HCT116 (cell line): ENCODE measurements around the gene DDO. TPM values are rescaled to one million over a fixed set of nuclear protein-coding genes. Genes with fewer than 3 reads are reported as not detected.

Experiments
- ATAC-seq: fragments of 200-7000 bp; cut with Tn5 transposase; 2 replicates; pipeline ENCODE4 v1.9.1; 2020; ENCODE audit warnings: mild to moderate bottlenecking, moderate library complexity
- BruUV-seq: library from RNA; stranded (reverse); fragments of 400-500 nt; replicated peaks from 2 replicates; lab custom pipeline; 2021; lab: Mats Ljungman, UMichigan
- CTCF ChIA-PET: fragments of 300-600 bp; sonication (Branson Sonifier 250); formaldehyde crosslinking; loops from one replicate; lab custom pipeline; 2021; ENCODE audit warnings: antibody characterized with exemption; lab: Charles Lee
- POLR2A ChIA-PET: fragments of 300-600, 350-600 bp; sonication (Branson Sonifier 250); formaldehyde crosslinking; loops from one replicate; lab custom pipeline; 2021; ENCODE audit warnings: antibody characterized with exemption; lab: Charles Lee
- RAD21 ChIA-PET, 2 experiments: fragments of 300-600 bp; sonication (Branson Sonifier 250); formaldehyde crosslinking; loops; one replicate each; lab custom pipeline; 2023; ENCODE audit warnings: low total read pairs in 2 of 2; ENCODE audit not compliant: uncharacterized antibody in 2 of 2, unreplicated experiment in 2 of 2, low non-redundant PET in 1 of 2; lab: Charles Lee
- DNase-seq: peaks from one replicate; pipeline ENCODE4 v3.0.0-alpha.2; 2010; ENCODE audit warnings: low read depth, low spot score
- H2AFZ ChIP-seq: fragments of 200-600 bp; shearing (Covaris generic), sonication (generic); 2 replicates; pipeline ENCODE4 v1.6.1; 2017; ENCODE audit warnings: low read depth, mixed run types, mixed read lengths, antibody characterized with exemption, low read length; ENCODE audit not compliant: poor library complexity, severe bottlenecking
- H3K27ac ChIP-seq: 2 replicates; pipeline ENCODE4 v1.5.1; 2012; ENCODE audit warnings: low read depth, low read length
- H3K27me3 ChIP-seq: fragments of 200-600 bp; sonication (generic); 2 replicates; pipeline ENCODE4 v1.6.1; 2016; ENCODE audit warnings: mixed run types, low read length, mixed read lengths; ENCODE audit not compliant: insufficient read depth
- H3K36me3 ChIP-seq, 2 experiments: fragments of 200-500 bp in 1 of 2; fragments of 200-600 bp in 1 of 2; sonication (Bioruptor generic) in 1 of 2; sonication (generic) in 1 of 2; 2 replicates each; pipeline versions ENCODE4 v1.5.1 to v1.6.1; 2014 to 2016; ENCODE audit warnings: low read length in 2 of 2, inconsistent platforms in 1 of 2, mixed read lengths in 1 of 2, mixed run types in 1 of 2; ENCODE audit not compliant: insufficient read depth in 2 of 2, control insufficient read depth in 1 of 2
- H3K4me1 ChIP-seq, 2 experiments: fragments of 200-600 bp in 1 of 2; sonication (generic) in 1 of 2; 2 replicates each; pipeline versions ENCODE4 v1.5.1 to v1.6.1; 2012 to 2017; ENCODE audit warnings: low read length in 2 of 2, inconsistent platforms in 1 of 2, mild to moderate bottlenecking in 1 of 2, mixed read lengths in 1 of 2, mixed run types in 1 of 2, moderate library complexity in 1 of 2; ENCODE audit not compliant: insufficient read depth in 2 of 2, control insufficient read depth in 1 of 2
- H3K4me2 ChIP-seq: fragments of 200-600 bp; sonication (generic); 2 replicates; pipeline ENCODE4 v1.6.1; 2017; ENCODE audit warnings: mixed run types, low read length, mixed read lengths
- H3K4me3 ChIP-seq, 2 experiments: fragments of 200-600 bp in 1 of 2; sonication (generic) in 1 of 2; replicated peaks in 1 of 2; 2 replicates each; pipeline ENCODE4 v1.5.1; 2011 to 2016; ENCODE audit warnings: low read length in 2 of 2, control low read depth in 1 of 2, low read depth in 1 of 2, mild to moderate bottlenecking in 1 of 2, mixed read lengths in 1 of 2, mixed run types in 1 of 2
- H3K79me2 ChIP-seq: fragments of 200-600 bp; sonication (generic); 2 replicates; pipeline ENCODE4 v1.6.1; 2017; ENCODE audit warnings: mild to moderate bottlenecking, mixed run types, low read length, moderate library complexity, mixed read lengths; ENCODE audit not compliant: insufficient read depth
- H3K9ac ChIP-seq: fragments of 200-600 bp; sonication (generic); 2 replicates; pipeline ENCODE4 v1.6.1; 2016; ENCODE audit warnings: low read length, mixed read lengths
- H3K9me2 ChIP-seq: fragments of 200-600 bp; sonication (generic), shearing (Covaris generic); 2 replicates; pipeline ENCODE4 v1.6.1; 2017; ENCODE audit warnings: mixed run types, mild to moderate bottlenecking, moderate library complexity; ENCODE audit not compliant: insufficient read depth
- H3K9me3 ChIP-seq, 2 experiments: fragments of 200-500 bp in 1 of 2; fragments of 200-600 bp in 1 of 2; sonication (Bioruptor generic) in 1 of 2; sonication (generic) in 1 of 2; 2 replicates each; pipeline ENCODE4 v1.6.1; 2014 to 2017; ENCODE audit warnings: low read length in 2 of 2, mixed read lengths in 2 of 2, inconsistent platforms in 1 of 2, low read depth in 1 of 2, mild to moderate bottlenecking in 1 of 2, mixed run types in 1 of 2, moderate library complexity in 1 of 2; ENCODE audit not compliant: control insufficient read depth in 1 of 2, insufficient read depth in 1 of 2
- H4K20me1 ChIP-seq: fragments of 200-600 bp; sonication (generic), shearing (Covaris generic); 2 replicates; pipeline ENCODE4 v1.6.1; 2017; ENCODE audit warnings: mixed run types, mild to moderate bottlenecking, moderate library complexity; ENCODE audit not compliant: insufficient read depth
- CBX3 ChIP-seq: IDR thresholded peaks from 2 replicates; pipeline ENCODE4 v1.6.1; 2012; ENCODE audit warnings: low read depth
- CEBPB ChIP-seq: IDR thresholded peaks from 2 replicates; pipeline ENCODE4 v1.6.1; 2012; ENCODE audit warnings: low read depth
- EZH2 ChIP-seq: fragments of 200-600 bp; sonication (generic); IDR thresholded peaks from 2 replicates; pipeline ENCODE4 v1.6.1; 2017; ENCODE audit warnings: antibody characterized with exemption, mixed run types
- JUND ChIP-seq: IDR thresholded peaks from 2 replicates; pipeline ENCODE4 v1.6.1; 2012
- POLR2A ChIP-seq: IDR thresholded peaks from 2 replicates; pipeline ENCODE4 v1.7.0; 2011; ENCODE audit warnings: borderline replicate concordance; ENCODE audit not compliant: insufficient read depth, insufficient read length; ENCODE audit errors: extremely low read depth
- RAD21 ChIP-seq: IDR thresholded peaks from 2 replicates; pipeline ENCODE4 v1.6.1; 2012; ENCODE audit warnings: low read depth, mild to moderate bottlenecking
- SIN3A ChIP-seq: IDR thresholded peaks from 2 replicates; pipeline ENCODE4 v1.6.1; 2012; ENCODE audit warnings: low read depth
- SP1 ChIP-seq: IDR thresholded peaks from 2 replicates; pipeline ENCODE4 v1.6.1; 2012; ENCODE audit warnings: low read depth
- SRF ChIP-seq: IDR thresholded peaks from 2 replicates; pipeline ENCODE4 v1.6.1; 2012; ENCODE audit warnings: low read depth
- intact Hi-C: fragments of 100-400 bp; cut with micrococcal nuclease; formaldehyde crosslinking; loops from 2 replicates; pipeline ENCODE4 v1.10.0; 2022
- total RNA-seq: library from RNA; stranded (reverse); gene quantifications from one replicate; pipeline ENCODE4 v1.2.1, GENCODE V29; 2021; ENCODE audit not compliant: unreplicated experiment
- TF ChIP-seq, protein P1 (sequence below): IDR thresholded peaks from 2 replicates; pipeline ENCODE4 v1.6.1; 2012; ENCODE audit warnings: low read depth
- TF ChIP-seq, protein P2 (sequence below): IDR thresholded peaks from 2 replicates; pipeline ENCODE4 v1.6.1; 2011; ENCODE audit warnings: mild to moderate bottlenecking, low read length, moderate library complexity; ENCODE audit not compliant: insufficient replicate concordance; ENCODE audit errors: extremely low read depth
- TF ChIP-seq, protein P3 (sequence below), 3 experiments: fragments of 200-600 bp in 1 of 3; sonication (generic) in 1 of 3; IDR thresholded peaks in 2 of 3; conservative IDR thresholded peaks in 1 of 3; 2 replicates each; pipeline ENCODE4 v1.5.1; 2012 to 2017; ENCODE audit warnings: low read depth in 2 of 3, low read length in 2 of 3, antibody characterized with exemption in 1 of 3, borderline replicate concordance in 1 of 3, control low read depth in 1 of 3, mild to moderate bottlenecking in 1 of 3, mixed read lengths in 1 of 3, mixed run types in 1 of 3, moderate library complexity in 1 of 3; ENCODE audit not compliant: insufficient read depth in 1 of 3
- TF ChIP-seq, protein P4 (sequence below): IDR thresholded peaks from 2 replicates; pipeline ENCODE4 v1.6.1; 2012

The DDO gene
- total RNA-seq, 1 experiment from 2014 or later: not detected

DNA sequence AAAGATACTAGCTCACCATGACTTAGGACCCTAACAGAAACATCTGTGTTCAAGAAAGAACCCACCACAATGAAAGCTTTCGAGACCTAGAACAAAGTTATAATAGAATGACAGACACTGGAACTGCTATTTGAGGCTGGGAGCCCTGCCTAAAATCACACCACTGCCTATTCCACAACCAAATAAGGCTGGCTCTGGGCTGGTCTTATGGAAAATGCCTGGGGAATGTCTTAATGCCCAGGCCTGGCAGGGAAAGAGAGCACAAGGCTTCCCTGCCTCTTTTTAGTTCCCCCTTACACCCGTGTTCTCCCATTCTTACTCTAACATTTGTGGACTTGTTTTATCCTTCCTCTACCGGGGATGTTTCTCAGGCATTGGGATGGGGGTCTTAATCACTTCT lies 51.6 kb downstream of the DDO start (continued):
- TF ChIP-seq, protein P1, sequence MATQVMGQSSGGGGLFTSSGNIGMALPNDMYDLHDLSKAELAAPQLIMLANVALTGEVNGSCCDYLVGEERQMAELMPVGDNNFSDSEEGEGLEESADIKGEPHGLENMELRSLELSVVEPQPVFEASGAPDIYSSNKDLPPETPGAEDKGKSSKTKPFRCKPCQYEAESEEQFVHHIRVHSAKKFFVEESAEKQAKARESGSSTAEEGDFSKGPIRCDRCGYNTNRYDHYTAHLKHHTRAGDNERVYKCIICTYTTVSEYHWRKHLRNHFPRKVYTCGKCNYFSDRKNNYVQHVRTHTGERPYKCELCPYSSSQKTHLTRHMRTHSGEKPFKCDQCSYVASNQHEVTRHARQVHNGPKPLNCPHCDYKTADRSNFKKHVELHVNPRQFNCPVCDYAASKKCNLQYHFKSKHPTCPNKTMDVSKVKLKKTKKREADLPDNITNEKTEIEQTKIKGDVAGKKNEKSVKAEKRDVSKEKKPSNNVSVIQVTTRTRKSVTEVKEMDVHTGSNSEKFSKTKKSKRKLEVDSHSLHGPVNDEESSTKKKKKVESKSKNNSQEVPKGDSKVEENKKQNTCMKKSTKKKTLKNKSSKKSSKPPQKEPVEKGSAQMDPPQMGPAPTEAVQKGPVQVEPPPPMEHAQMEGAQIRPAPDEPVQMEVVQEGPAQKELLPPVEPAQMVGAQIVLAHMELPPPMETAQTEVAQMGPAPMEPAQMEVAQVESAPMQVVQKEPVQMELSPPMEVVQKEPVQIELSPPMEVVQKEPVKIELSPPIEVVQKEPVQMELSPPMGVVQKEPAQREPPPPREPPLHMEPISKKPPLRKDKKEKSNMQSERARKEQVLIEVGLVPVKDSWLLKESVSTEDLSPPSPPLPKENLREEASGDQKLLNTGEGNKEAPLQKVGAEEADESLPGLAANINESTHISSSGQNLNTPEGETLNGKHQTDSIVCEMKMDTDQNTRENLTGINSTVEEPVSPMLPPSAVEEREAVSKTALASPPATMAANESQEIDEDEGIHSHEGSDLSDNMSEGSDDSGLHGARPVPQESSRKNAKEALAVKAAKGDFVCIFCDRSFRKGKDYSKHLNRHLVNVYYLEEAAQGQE: no peak
- TF ChIP-seq JUND: no peak

DNA sequence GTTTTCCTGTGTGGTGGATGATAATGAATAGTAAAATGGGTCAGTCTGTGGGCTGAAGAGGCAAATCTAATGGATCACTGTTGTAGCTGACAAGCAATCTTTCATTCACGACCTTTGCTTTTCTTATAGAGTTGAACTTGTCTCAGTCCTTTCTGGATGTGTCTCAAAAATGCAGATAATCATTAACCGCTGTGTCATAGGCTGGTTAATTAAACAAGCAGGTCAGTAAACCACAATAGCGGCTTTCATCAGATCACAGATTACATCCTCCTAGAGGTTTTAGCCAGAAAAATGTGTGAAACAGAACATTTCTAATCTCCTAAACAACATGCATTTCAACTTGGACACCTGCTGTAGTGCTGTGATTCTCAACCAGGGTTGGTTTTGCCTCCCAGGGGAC lies 54.7 kb downstream of the DDO start:
- H3K9me3 ChIP-seq: no peaks in the 10 kb centered on the region
- ChIA-PET POLR2A (no interaction called here), CTCF (no interaction called here), RAD21 (no interaction called here)
- intact Hi-C loops: no loop called here
- H3K4me2 ChIP-seq: no peak overlapping the region
- no peak overlapping the region for H3K27ac ChIP-seq
- H3K9ac ChIP-seq: no peak overlapping the region
- DNase-seq (no peak), ATAC-seq (no peak)
- TF ChIP-seq, protein P1: no peak
- TF ChIP-seq CEBPB (no peak), SP1 (no peak), RAD21 (no peak), EZH2 (no peak), SRF (no peak), POLR2A (no peak), SIN3A (no peak), JUND (no peak), CBX3 (no peak)
- TF ChIP-seq, protein P2, sequence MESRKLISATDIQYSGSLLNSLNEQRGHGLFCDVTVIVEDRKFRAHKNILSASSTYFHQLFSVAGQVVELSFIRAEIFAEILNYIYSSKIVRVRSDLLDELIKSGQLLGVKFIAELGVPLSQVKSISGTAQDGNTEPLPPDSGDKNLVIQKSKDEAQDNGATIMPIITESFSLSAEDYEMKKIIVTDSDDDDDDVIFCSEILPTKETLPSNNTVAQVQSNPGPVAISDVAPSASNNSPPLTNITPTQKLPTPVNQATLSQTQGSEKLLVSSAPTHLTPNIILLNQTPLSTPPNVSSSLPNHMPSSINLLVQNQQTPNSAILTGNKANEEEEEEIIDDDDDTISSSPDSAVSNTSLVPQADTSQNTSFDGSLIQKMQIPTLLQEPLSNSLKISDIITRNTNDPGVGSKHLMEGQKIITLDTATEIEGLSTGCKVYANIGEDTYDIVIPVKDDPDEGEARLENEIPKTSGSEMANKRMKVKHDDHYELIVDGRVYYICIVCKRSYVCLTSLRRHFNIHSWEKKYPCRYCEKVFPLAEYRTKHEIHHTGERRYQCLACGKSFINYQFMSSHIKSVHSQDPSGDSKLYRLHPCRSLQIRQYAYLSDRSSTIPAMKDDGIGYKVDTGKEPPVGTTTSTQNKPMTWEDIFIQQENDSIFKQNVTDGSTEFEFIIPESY: no peak
- TF ChIP-seq, protein P3, sequence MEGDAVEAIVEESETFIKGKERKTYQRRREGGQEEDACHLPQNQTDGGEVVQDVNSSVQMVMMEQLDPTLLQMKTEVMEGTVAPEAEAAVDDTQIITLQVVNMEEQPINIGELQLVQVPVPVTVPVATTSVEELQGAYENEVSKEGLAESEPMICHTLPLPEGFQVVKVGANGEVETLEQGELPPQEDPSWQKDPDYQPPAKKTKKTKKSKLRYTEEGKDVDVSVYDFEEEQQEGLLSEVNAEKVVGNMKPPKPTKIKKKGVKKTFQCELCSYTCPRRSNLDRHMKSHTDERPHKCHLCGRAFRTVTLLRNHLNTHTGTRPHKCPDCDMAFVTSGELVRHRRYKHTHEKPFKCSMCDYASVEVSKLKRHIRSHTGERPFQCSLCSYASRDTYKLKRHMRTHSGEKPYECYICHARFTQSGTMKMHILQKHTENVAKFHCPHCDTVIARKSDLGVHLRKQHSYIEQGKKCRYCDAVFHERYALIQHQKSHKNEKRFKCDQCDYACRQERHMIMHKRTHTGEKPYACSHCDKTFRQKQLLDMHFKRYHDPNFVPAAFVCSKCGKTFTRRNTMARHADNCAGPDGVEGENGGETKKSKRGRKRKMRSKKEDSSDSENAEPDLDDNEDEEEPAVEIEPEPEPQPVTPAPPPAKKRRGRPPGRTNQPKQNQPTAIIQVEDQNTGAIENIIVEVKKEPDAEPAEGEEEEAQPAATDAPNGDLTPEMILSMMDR (IDR thresholded peaks at IDR 0.05 in 2 of 3, conservative IDR thresholded peaks at IDR 0.05 in 1 of 3; ENCODE audit: borderline replicate concordance in 1 of 3, insufficient read depth in 1 of 3, low read depth in 2 of 3, low read length in 2 of 3): no peak
- TF ChIP-seq, protein P4, sequence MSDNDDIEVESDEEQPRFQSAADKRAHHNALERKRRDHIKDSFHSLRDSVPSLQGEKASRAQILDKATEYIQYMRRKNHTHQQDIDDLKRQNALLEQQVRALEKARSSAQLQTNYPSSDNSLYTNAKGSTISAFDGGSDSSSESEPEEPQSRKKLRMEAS: no peak
- H3K9me2 ChIP-seq: no peaks in the 10 kb centered on the region
- H3K4me3 ChIP-seq: no peak overlapping the region
- no peaks in the 10 kb centered on the region for H3K4me1 ChIP-seq
- no TSS peak for BruUV-seq
- H2AFZ ChIP-seq: no peak overlapping the region
- no peaks in the 10 kb centered on the region for H3K79me2 ChIP-seq
- H3K27me3 ChIP-seq: peaks cover 8% of the 10 kb centered on the region
- no peaks in the 10 kb centered on the region for H3K36me3 ChIP-seq
- no peaks in the 10 kb centered on the region for H4K20me1 ChIP-seq
